Caco-2 (cell line): ENCODE measurements around the gene PARP6. TPM values are rescaled to one million over a fixed set of nuclear protein-coding genes. Genes with fewer than 3 reads are reported as not detected.

Experiments used
- BruUV-seq: library from RNA; stranded (reverse); fragments of 400-500 nt; replicated peaks from 2 replicates; lab custom pipeline; 2021; lab: Mats Ljungman, UMichigan
- CTCF ChIA-PET: fragments of 300-600 bp; sonication (Branson Sonifier 250); formaldehyde crosslinking; loops from one replicate; lab custom pipeline; 2022; ENCODE audit warnings: antibody characterized with exemption; lab: Charles Lee
- POLR2A ChIA-PET: fragments of 300-600 bp; sonication (Branson Sonifier 250); formaldehyde crosslinking; loops from one replicate; lab custom pipeline; 2022; ENCODE audit warnings: antibody characterized with exemption; lab: Charles Lee
- DNase-seq, 2 experiments: peaks; one replicate each; pipeline versions ENCODE4 v3.0.0 to v3.0.0-alpha.2; 2020 to 2022
- H3K27me3 ChIP-seq: replicated peaks from 2 replicates; pipeline ENCODE4 v1.6.0; 2011; ENCODE audit warnings: low read length; ENCODE audit not compliant: control insufficient read depth, insufficient read depth
- H3K36me3 ChIP-seq: 2 replicates; pipeline ENCODE4 v1.5.1; 2011; ENCODE audit warnings: low read length; ENCODE audit not compliant: control insufficient read depth, insufficient read depth
- H3K4me1 ChIP-seq: fragments of 250-450 bp; sonication (Bioruptor Pico); 2 replicates; pipeline ENCODE4 v1.5.1; 2020; ENCODE audit warnings: mild to moderate bottlenecking
- H3K4me3 ChIP-seq: 2 replicates; pipeline ENCODE4 v1.5.1; 2011; ENCODE audit warnings: low read depth, mild to moderate bottlenecking, control low read depth, low read length
- H3K9me3 ChIP-seq: fragments of 250-450 bp; sonication (Bioruptor Pico); 2 replicates; pipeline ENCODE4 v1.5.1; 2020; ENCODE audit warnings: mild to moderate bottlenecking, moderate library complexity
- H3K27ac Mint-ChIP-seq: one replicate; pipeline ENCODE4 v1.8.0; 2022; ENCODE audit warnings: mixed read lengths; ENCODE audit not compliant: unreplicated experiment
- H3K27me3 Mint-ChIP-seq: one replicate; pipeline ENCODE4 v1.8.0; 2022; ENCODE audit warnings: mixed read lengths; ENCODE audit not compliant: insufficient read depth, unreplicated experiment
- H3K36me3 Mint-ChIP-seq: one replicate; pipeline ENCODE4 v1.8.0; 2022; ENCODE audit warnings: mild to moderate bottlenecking, mixed read lengths; ENCODE audit not compliant: insufficient read depth, unreplicated experiment
- H3K4me1 Mint-ChIP-seq: one replicate; pipeline ENCODE4 v1.8.0; 2022; ENCODE audit warnings: low read depth, mixed read lengths; ENCODE audit not compliant: unreplicated experiment
- H3K4me3 Mint-ChIP-seq: one replicate; pipeline ENCODE4 v1.8.0; 2022; ENCODE audit warnings: mild to moderate bottlenecking, moderate library complexity, mixed read lengths; ENCODE audit not compliant: unreplicated experiment
- H3K9me3 Mint-ChIP-seq: one replicate; pipeline ENCODE4 v1.8.0; 2022; ENCODE audit warnings: mixed read lengths; ENCODE audit not compliant: unreplicated experiment
- intact Hi-C: fragments of 100-400 bp; cut with micrococcal nuclease; formaldehyde crosslinking; loops from one replicate; pipeline ENCODE4 v1.10.0; 2022; ENCODE audit not compliant: unreplicated experiment
- total RNA-seq: library from RNA; stranded (reverse); gene quantifications from 2 replicates; pipeline ENCODE4 v1.2.3, GENCODE V29; 2022
- TF ChIP-seq, protein P1 (sequence below), 2 experiments: fragments of 200-600 bp in 1 of 2; IDR thresholded peaks; 1 replicate in 1 of 2; 2 replicates in 1 of 2; pipeline versions ENCODE4 v1.5.1 to v1.8.0; 2011 to 2022; ENCODE audit warnings: antibody characterized with exemption in 1 of 2, control low read depth in 1 of 2, inconsistent platforms in 1 of 2, low read depth in 1 of 2, low read length in 1 of 2, mild to moderate bottlenecking in 1 of 2, moderate library complexity in 1 of 2; ENCODE audit not compliant: insufficient read depth in 1 of 2, severe bottlenecking in 1 of 2, unreplicated experiment in 1 of 2

The PARP6 gene
- total RNA-seq, 1 experiment from 2014 or later: 62.2 TPM

DNA sequence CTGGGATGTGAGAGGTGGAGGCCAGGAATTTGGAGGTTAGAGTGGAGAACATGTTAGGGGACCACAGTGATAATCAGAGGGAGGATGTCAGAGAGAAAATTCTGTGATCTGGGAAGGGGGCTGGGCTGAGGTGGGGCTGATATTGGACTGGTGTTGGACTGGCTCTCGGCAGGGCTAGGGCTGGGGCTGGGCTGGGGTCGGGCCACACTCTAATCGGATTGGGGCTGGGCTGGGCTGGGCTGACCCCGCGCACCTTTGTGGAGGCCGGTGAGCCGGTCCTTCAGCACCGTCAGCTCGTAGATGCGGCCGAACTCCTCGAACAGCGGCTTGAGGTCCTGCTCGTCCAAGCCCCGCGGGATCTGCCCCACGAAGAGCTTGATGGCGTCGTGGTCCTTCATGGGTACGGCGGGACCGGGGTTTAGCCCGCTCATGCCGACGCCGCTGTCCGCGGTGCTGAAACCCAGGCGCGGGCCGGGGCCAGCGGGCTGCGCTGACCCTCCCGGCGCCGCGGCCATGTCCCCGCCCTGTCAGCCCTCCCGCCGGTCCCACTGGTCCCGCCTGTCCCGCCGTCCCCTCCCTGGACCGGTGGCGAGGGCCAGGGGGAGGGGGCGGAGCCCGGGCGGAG lies 47.1 kb upstream of the PARP6 start:
- TF ChIP-seq, protein P1, sequence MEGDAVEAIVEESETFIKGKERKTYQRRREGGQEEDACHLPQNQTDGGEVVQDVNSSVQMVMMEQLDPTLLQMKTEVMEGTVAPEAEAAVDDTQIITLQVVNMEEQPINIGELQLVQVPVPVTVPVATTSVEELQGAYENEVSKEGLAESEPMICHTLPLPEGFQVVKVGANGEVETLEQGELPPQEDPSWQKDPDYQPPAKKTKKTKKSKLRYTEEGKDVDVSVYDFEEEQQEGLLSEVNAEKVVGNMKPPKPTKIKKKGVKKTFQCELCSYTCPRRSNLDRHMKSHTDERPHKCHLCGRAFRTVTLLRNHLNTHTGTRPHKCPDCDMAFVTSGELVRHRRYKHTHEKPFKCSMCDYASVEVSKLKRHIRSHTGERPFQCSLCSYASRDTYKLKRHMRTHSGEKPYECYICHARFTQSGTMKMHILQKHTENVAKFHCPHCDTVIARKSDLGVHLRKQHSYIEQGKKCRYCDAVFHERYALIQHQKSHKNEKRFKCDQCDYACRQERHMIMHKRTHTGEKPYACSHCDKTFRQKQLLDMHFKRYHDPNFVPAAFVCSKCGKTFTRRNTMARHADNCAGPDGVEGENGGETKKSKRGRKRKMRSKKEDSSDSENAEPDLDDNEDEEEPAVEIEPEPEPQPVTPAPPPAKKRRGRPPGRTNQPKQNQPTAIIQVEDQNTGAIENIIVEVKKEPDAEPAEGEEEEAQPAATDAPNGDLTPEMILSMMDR (IDR thresholded peaks at IDR 0.05; ENCODE audit: insufficient read depth in 1 of 2, low read depth in 1 of 2, low read length in 1 of 2, severe bottlenecking in 1 of 2, unreplicated experiment in 1 of 2): no peak
- Histone ChIP-seq H3K4me3 (peak overlapping the region; percentile 76), H3K27me3 (no peaks in the 10 kb centered on the region), H3K4me1 (peaks cover 4% of the 10 kb centered on the region; the same call in 1 of the 2 replicates), H3K9me3 (no peaks in the 10 kb centered on the region), H3K36me3 (no peaks in the 10 kb centered on the region)
- Mint-ChIP-seq H3K4me3 (peak overlapping the region; percentile 80), H3K9me3 (peaks cover 10% of the 10 kb centered on the region), H3K4me1 (peaks cover 14% of the 10 kb centered on the region), H3K36me3 (peaks cover 7% of the 10 kb centered on the region), H3K27me3 (peaks cover 23% of the 10 kb centered on the region), H3K27ac (no peak overlapping the region)
- POLR2A ChIA-PET: no interaction called here
- CTCF ChIA-PET: no interaction called here
- intact Hi-C loops: loop anchor here (10.0 kb wide), 2 partner anchors 215 to 355 kb away; no protein-coding TSS in a partner anchor
- peak; percentile 85 to 92 for DNase-seq
- BruUV-seq: no TSS peak

DNA sequence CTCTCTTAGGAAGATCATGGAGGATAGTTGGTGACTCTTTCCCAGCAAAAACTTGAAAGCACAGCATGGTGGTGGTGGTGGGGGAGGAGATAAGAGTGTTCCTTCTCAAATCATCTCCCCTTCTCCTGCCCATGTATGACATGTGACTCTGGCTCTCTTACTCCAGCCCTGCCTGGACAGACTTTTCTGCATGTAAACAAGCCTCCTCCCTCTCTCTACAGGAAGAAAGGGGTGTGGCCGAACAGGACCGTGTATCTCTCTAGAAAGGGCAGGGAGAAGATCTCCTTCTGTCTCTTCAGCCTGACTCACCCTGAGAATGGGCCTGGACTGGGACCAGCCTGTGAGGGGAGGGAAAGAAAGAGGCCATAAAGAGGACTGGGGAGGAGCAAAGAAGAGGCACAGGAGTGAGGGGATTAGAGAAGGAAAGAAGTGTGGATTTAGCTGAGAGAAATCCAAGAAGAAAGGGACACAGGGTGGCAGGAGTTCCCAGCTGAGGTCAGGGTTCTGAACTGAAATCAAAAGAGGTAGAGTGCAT lies 46.1 kb upstream of the PARP6 start:
- peaks cover 4% of the 10 kb centered on the region; the same call in 1 of the 2 replicates for H3K4me1 ChIP-seq
- H3K4me3 ChIP-seq: no peak overlapping the region
- H3K9me3 ChIP-seq: no peaks in the 10 kb centered on the region
- H3K27ac Mint-ChIP-seq: no peak overlapping the region
- peak overlapping the region; percentile 80 for H3K4me3 Mint-ChIP-seq
- H3K9me3 Mint-ChIP-seq: no peaks in the 10 kb centered on the region
- TF ChIP-seq, protein P1 (IDR thresholded peaks at IDR 0.05; ENCODE audit: insufficient read depth in 1 of 2, low read depth in 1 of 2, low read length in 1 of 2, severe bottlenecking in 1 of 2, unreplicated experiment in 1 of 2): no peak
- no peaks in the 10 kb centered on the region for H3K36me3 ChIP-seq
- no TSS peak for BruUV-seq
- intact Hi-C loops: loop anchor here (10.0 kb wide), 2 partner anchors 216 to 356 kb away; no protein-coding TSS in a partner anchor
- ChIA-PET CTCF (no interaction called here), POLR2A (no interaction called here)
- no peaks in the 10 kb centered on the region for H3K27me3 ChIP-seq
- H3K27me3 Mint-ChIP-seq: peaks cover 23% of the 10 kb centered on the region
- no peak for DNase-seq
- peaks cover 14% of the 10 kb centered on the region for H3K4me1 Mint-ChIP-seq
- peaks cover 7% of the 10 kb centered on the region for H3K36me3 Mint-ChIP-seq

GRCh38 chr15:72315706-72316370 lies 43.5 kb upstream of the PARP6 start:
- H3K9me3 ChIP-seq: no peaks in the 10 kb centered on the region
- H3K36me3 ChIP-seq: no peaks in the 10 kb centered on the region
- H3K27me3 ChIP-seq: no peaks in the 10 kb centered on the region
- H3K4me1 ChIP-seq: peaks cover 4% of the 10 kb centered on the region; the same call in 1 of the 2 replicates
- intact Hi-C loops: loop anchor here (10.0 kb wide), 2 partner anchors 219 to 359 kb away; no protein-coding TSS in a partner anchor
- Mint-ChIP-seq H3K4me1 (peaks cover 14% of the 10 kb centered on the region), H3K36me3 (peaks cover 7% of the 10 kb centered on the region), H3K4me3 (no peak overlapping the region), H3K27me3 (peaks cover 23% of the 10 kb centered on the region), H3K27ac (no peak overlapping the region), H3K9me3 (no peaks in the 10 kb centered on the region)
- no TSS peak for BruUV-seq
- ChIA-PET POLR2A (no interaction called here), CTCF (no interaction called here)
- no peak for DNase-seq
- TF ChIP-seq, protein P1 (IDR thresholded peaks at IDR 0.05; ENCODE audit: insufficient read depth in 1 of 2, low read depth in 1 of 2, low read length in 1 of 2, severe bottlenecking in 1 of 2, unreplicated experiment in 1 of 2): no peak
- no peak overlapping the region for H3K4me3 ChIP-seq
